Ectodermal cell (in vitro differentiated cells): ENCODE data around the gene NXPH1.

Experiments
- H3K27ac ChIP-seq: 2 replicates; pipeline ENCODE4 v1.7.0; 2013; ENCODE audit warnings: mild to moderate bottlenecking, low read depth, low read length; ENCODE audit not compliant: insufficient read depth, poor library complexity, severe bottlenecking
- H3K27me3 ChIP-seq: 2 replicates; pipeline ENCODE4 v1.7.0; 2013; ENCODE audit warnings: mild to moderate bottlenecking, low read length; ENCODE audit not compliant: insufficient read depth, control insufficient read depth, poor library complexity, severe bottlenecking
- H3K36me3 ChIP-seq: one replicate; pipeline ENCODE4 v1.7.0; 2013; ENCODE audit warnings: low read length; ENCODE audit not compliant: control insufficient read depth, insufficient read depth
- H3K4me1 ChIP-seq: one replicate; pipeline ENCODE4 v1.7.0; 2013; ENCODE audit warnings: low read length; ENCODE audit not compliant: control insufficient read depth, insufficient read depth
- H3K4me3 ChIP-seq: 2 replicates; pipeline ENCODE4 v1.7.0; 2013; ENCODE audit warnings: low read depth, low read length, control low read depth; ENCODE audit not compliant: insufficient read depth
- H3K9me3 ChIP-seq: 2 replicates; pipeline ENCODE4 v1.7.0; 2013; ENCODE audit warnings: mild to moderate bottlenecking, low read length, moderate library complexity; ENCODE audit not compliant: control insufficient read depth
- WGBS, 2 experiments: methylation state at CpG; one replicate each; pipeline ENCODE4 v1.1.7; 2013; ENCODE audit warnings: missing lambda C conversion rate in 2 of 2; 5-methylcytosine and 5-hydroxymethylcytosine counted together

The NXPH1 gene

DNA sequence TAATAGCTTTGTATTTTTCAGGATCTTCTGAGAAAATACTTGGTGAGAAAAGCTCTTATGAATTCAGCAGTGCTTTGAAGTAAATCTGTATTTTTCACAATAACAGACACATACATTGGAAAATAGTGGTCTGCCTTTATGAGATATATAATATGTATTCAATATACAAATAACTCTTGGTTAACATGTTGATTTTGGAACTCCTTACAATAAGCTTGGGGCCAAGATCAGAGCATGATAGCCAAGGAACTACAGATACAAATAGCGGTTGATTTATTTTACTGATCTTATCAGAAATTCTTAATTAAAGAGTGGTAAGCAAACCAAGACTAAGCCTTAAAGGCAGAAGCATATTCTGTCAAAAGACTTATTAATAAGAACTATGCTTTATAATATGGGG is 24.5 kb upstream of the NXPH1 start:
- Histone ChIP-seq H3K27ac (no peak overlapping the region), H3K4me3 (no peak overlapping the region), H3K27me3 (no peaks in the 10 kb centered on the region), H3K9me3 (no peaks in the 10 kb centered on the region), H3K36me3 (no peaks in the 10 kb centered on the region), H3K4me1 (no peaks in the 10 kb centered on the region)
- 100% methylated on average over 1 of the region's 1 CpG for WGBS, 2 experiments

DNA sequence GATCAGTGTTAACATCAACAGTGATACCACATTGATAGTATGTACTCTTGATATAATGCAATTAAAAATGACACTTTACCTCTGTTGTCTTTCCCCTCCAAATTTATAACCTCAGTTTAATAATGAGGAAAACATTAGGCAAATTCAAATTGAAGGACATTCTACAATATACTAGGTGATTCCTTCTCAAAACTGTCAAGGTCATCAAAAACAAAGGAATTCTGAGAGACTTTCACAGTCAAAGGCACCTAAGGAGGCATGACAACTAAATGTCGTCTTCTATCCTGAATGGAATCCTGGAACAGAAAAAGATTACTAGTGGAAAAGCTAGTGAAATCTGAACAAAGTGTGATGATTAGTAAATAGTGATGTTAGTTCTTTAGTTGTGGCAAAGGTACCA is 22.3 kb upstream of the NXPH1 start:
- Histone ChIP-seq H3K4me1 (no peaks in the 10 kb centered on the region), H3K27ac (no peak overlapping the region), H3K27me3 (no peaks in the 10 kb centered on the region), H3K9me3 (no peaks in the 10 kb centered on the region), H3K4me3 (no peak overlapping the region), H3K36me3 (no peaks in the 10 kb centered on the region)
- WGBS, 2 experiments, result 88 to 94% methylated on average over 1 of the region's 1 CpG

- no peaks in the 10 kb centered on the region for H3K4me1 ChIP-seq
- no peak overlapping the region for H3K27ac ChIP-seq
- no peaks in the 10 kb centered on the region for H3K9me3 ChIP-seq
- 85 to 87% methylated on average over 2 to 4 of the region's 4 CpGs for whole genome bisulfite sequencing, 2 experiments
- no peaks in the 10 kb centered on the region for H3K27me3 ChIP-seq
- no peak overlapping the region for H3K4me3 ChIP-seq
- no peaks in the 10 kb centered on the region for H3K36me3 ChIP-seq
Observed at GRCh38 chr7:8413600-8413999, 19.8 kb upstream of the NXPH1 start.

DNA sequence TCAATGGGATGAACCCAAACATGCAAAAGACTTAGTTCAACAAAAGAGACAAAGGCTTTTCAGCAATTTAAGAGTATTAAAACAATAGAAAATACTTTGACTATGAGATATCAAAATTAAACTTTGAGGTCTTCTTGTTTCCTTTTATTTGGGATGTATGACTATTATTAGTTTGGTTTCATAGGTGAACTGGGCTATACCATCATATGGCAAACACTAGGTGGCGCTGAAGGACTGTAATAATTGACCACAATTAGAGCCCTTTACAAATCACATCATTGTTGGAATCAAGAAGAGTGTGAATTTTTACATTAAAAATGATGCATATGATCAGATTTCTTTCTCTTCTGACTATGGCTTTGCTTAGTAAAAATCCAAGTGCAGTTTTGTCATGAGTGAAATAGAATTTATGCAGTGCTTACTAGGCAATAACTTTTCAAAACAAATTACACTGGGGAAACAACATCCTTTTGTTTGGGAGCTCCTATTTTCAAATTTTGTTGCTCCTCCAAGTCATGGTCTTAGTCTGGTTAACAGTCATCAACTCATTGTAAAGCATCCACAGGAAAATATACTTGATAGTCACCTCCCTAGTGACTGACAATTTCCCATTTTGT is 14.7 kb upstream of the NXPH1 start:
- Histone ChIP-seq H3K27ac (no peak overlapping the region), H3K4me1 (no peaks in the 10 kb centered on the region), H3K36me3 (no peaks in the 10 kb centered on the region), H3K9me3 (no peaks in the 10 kb centered on the region), H3K4me3 (no peak overlapping the region), H3K27me3 (no peaks in the 10 kb centered on the region)
- WGBS, 2 experiments, result 0% methylated on average over 1 of the region's 1 CpG; no CpG with 5 or more reads in 1 of the 2 experiments

GRCh38 chr7:8422177-8422576 is 11.2 kb upstream of the NXPH1 start:
- H3K4me3 ChIP-seq, result no peak overlapping the region
- no peak overlapping the region for H3K27ac ChIP-seq
- no peaks in the 10 kb centered on the region for H3K9me3 ChIP-seq
- 88 to 94% methylated on average over 1 of the region's 1 CpG for WGBS, 2 experiments
- no peaks in the 10 kb centered on the region for H3K4me1 ChIP-seq
- no peaks in the 10 kb centered on the region for H3K27me3 ChIP-seq
- no peaks in the 10 kb centered on the region for H3K36me3 ChIP-seq

GRCh38 chr7:8423057-8423456 is 10.4 kb upstream of the NXPH1 start:
- Histone ChIP-seq H3K27me3 (no peaks in the 10 kb centered on the region), H3K4me3 (no peak overlapping the region), H3K27ac (no peak overlapping the region), H3K9me3 (no peaks in the 10 kb centered on the region), H3K4me1 (no peaks in the 10 kb centered on the region), H3K36me3 (no peaks in the 10 kb centered on the region)
- WGBS, 2 experiments, result 49% methylated on average over 2 of the region's 2 CpGs

DNA sequence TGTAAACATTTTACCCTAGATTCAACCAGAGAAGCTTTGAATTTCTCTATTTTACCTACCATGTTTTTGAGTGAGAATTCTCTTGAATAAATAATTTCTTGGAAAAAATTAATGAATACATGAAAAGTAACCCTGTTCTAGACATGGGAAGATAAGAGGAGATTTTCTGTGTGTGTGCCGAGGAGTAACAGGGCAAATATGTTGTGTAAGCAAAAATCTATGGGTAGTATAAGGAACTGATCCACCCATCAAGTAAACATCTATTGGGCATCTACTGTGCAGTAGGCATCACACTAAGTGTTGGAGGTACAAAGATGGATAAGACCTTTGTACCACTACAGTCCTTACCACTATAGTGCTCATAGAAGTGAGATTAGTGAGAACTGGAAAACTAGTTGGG is 8.2 kb upstream of the NXPH1 start:
- Histone ChIP-seq H3K4me3 (no peak overlapping the region), H3K4me1 (no peaks in the 10 kb centered on the region), H3K27ac (no peak overlapping the region), H3K9me3 (no peaks in the 10 kb centered on the region), H3K36me3 (no peaks in the 10 kb centered on the region), H3K27me3 (peaks cover 4% of the 10 kb centered on the region)
- WGBS, 2 experiments, result 100% methylated on average over 1 of the region's 1 CpG; no CpG with 5 or more reads in 1 of the 2 experiments

DNA sequence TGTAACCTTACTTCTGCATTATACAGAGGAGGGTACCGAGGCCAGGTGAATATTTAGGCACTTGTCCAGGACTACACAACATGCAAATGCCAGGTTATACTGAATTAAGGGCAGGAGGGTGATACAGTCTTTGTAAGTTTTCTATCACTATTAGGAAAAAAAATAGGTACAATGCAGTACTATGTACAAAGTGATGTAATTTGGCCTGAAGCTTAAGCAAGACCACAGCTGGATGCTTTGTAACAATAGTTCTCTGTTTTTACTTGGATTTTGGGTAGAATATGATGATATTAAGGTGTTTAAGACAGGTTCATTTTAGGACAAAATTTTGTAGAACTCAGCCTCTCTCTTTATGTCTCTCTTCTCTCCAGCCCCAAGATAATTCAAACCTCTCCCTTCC is 2.8 kb upstream of the NXPH1 start:
- peaks cover 58% of the 10 kb centered on the region for H3K27me3 ChIP-seq
- no peak overlapping the region for H3K4me3 ChIP-seq
- H3K4me1 ChIP-seq, result peaks cover 8% of the 10 kb centered on the region
- H3K27ac ChIP-seq, result no peak overlapping the region
- H3K9me3 ChIP-seq, result no peaks in the 10 kb centered on the region
- WGBS, 2 experiments, result 100% methylated on average over 1 of the region's 1 CpG
- no peaks in the 10 kb centered on the region for H3K36me3 ChIP-seq

DNA sequence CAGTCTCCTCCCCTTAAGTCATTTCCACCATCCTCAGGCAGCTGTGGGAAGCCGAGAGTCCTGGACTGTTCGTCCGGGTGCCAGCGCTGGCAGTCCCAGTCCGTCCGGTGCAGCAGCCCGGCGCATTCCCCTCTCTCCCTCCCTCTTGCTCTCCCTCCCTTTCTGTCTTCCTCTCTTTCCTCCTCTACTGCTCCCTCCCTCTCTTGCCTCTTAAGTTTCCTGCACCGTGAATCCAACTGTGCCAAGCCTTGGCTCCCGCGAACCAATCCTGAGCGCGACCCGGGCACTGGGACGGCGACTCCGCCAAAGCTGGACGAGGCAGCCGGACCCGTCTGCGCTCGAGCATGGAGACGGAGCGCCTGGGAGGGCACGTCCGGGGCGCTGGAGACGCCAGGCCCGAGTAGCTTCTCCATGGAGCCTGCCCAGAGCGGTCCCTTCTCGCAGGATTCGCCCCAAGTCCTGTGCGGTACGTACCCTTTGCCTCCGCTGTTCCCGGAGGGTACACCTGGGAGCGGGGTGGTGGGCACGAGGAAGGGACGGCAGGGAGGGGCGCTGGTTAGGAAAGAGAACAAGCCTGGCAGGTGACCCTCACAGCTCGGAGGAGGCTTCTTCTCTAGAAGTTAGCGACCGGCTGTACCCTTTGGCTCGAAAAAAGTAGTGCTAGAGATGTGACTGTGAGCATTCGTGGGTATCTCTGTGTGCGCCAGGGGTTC is 1.0 kb downstream of the NXPH1 start:
- Histone ChIP-seq H3K4me3 (no peak overlapping the region), H3K4me1 (peaks cover 8% of the 10 kb centered on the region), H3K36me3 (no peaks in the 10 kb centered on the region), H3K9me3 (no peaks in the 10 kb centered on the region), H3K27me3 (peaks cover 96% of the 10 kb centered on the region), H3K27ac (no peak overlapping the region)
- 1% methylated on average over 46 of the region's 46 CpGs for WGBS, 2 experiments

DNA sequence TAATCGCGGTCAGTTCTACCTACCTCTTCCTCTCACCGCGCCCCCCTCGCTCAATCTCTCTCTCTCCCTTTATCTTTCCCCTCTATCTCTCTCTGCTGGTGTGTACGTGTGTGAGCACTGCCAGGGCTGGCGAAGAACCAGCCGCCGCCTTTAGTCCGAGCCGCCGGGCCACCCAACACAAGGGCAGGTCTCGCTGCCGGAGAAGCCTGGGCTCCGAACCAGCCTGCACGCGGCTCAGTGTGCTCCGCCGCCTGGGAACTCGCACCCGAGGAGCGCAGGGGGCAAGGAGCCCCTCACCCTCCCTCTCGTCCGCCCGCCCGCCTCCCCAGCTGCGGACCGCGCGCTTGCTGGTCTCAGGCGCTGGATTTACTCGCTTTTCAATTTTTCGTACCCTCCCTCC is 1.7 kb downstream of the NXPH1 start:
- H3K36me3 ChIP-seq, result no peaks in the 10 kb centered on the region
- peaks cover 8% of the 10 kb centered on the region for H3K4me1 ChIP-seq
- 1% methylated on average over 33 of the region's 33 CpGs for WGBS, 2 experiments
- peaks cover 100% of the 10 kb centered on the region for H3K27me3 ChIP-seq
- no peaks in the 10 kb centered on the region for H3K9me3 ChIP-seq
- no peak overlapping the region for H3K27ac ChIP-seq
- H3K4me3 ChIP-seq, result peak overlapping the region; percentile 7
